Lower leg skin (tissue), 3 donors: Measurements from ENCODE around the gene MCCC1.

Experiments used
- POLR2A ChIP-seq, 2 donors: fragments of 450-650 bp; IDR thresholded peaks; one replicate each; pipeline ENCODE4 v1.6.1; 2016 to 2017; ENCODE audit warnings: antibody characterized with exemption in 2 of 2, mild to moderate bottlenecking in 1 of 2, moderate library complexity in 1 of 2
- TF ChIP-seq, protein P1 (sequence below), 3 donors: fragments of 450-650 bp; IDR thresholded peaks; one replicate each; pipeline ENCODE4 v1.5.1; 2016; ENCODE audit warnings: antibody characterized with exemption in 3 of 3, mild to moderate bottlenecking in 3 of 3, moderate library complexity in 2 of 3

DNA sequence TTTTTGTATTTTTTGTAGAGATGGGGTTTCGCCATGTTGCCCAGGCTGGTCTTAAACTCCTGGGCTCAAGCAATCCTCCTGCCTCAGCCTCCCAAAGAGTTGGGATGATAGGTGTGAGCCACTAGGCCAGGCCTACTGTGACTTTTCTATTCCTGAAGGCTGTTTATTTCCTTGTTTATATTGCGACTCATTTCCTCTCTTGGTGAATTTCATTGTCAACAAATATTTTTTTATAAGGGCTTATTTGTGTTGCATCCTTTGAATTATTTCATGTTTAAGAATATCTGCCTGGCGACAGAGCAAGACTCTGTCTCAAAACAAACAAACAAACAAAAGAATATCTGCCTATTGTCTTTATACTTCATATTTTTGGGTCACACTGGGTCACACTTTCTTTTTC, 29.4 kb upstream of the MCCC1 start:
- TF ChIP-seq POLR2A (IDR thresholded peaks at IDR 0.05): no peak
- TF ChIP-seq, protein P1, sequence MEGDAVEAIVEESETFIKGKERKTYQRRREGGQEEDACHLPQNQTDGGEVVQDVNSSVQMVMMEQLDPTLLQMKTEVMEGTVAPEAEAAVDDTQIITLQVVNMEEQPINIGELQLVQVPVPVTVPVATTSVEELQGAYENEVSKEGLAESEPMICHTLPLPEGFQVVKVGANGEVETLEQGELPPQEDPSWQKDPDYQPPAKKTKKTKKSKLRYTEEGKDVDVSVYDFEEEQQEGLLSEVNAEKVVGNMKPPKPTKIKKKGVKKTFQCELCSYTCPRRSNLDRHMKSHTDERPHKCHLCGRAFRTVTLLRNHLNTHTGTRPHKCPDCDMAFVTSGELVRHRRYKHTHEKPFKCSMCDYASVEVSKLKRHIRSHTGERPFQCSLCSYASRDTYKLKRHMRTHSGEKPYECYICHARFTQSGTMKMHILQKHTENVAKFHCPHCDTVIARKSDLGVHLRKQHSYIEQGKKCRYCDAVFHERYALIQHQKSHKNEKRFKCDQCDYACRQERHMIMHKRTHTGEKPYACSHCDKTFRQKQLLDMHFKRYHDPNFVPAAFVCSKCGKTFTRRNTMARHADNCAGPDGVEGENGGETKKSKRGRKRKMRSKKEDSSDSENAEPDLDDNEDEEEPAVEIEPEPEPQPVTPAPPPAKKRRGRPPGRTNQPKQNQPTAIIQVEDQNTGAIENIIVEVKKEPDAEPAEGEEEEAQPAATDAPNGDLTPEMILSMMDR (IDR thresholded peaks at IDR 0.05): no peak
